CD4-positive, alpha-beta T cell treated with Interleukin-15 for 1 hour (primary cell): ENCODE results near the gene C17orf58.

ENCODE experiments used
- DNase-seq: peaks from one replicate; pipeline ENCODE4 v3.0.0-alpha.2; 2020

The C17orf58 gene

GRCh38 chr17:67947325-67947813, 48.9 kb downstream of the C17orf58 start:
- DNase-seq, result no peak

- no peak for DNase-seq
These were observed 49.8 kb downstream of the C17orf58 start for GRCh38 chr17:67946513-67946912.

- DNase-seq, result no peak
These were observed 52.2 kb downstream of the C17orf58 start for GRCh38 chr17:67944035-67944434.

- no peak for DNase-seq
These were observed 53.5 kb downstream of the C17orf58 start for GRCh38 chr17:67942810-67943209.
